Aorta (tissue), 5 donors: ENCODE data around the gene NCAM1. TPM values are rescaled to one million over a fixed set of nuclear protein-coding genes. Genes with fewer than 3 reads are reported as not detected.

Source experiments
- ATAC-seq: fragments of 200-7000 bp; cut with Tn5 transposase; one replicate; pipeline ENCODE4 v1.9.1; 2022; ENCODE audit warnings: moderate library complexity; ENCODE audit not compliant: low FRiP score
- DNase-seq, 2 donors: peaks; one replicate each; pipeline ENCODE4 v3.0.0-alpha.2; 2020
- H3K27ac ChIP-seq, 2 donors: one replicate each; pipeline ENCODE4 v1.5.1; 2013; ENCODE audit warnings: low read length in 2 of 2, mild to moderate bottlenecking in 2 of 2, moderate library complexity in 2 of 2, control low read depth in 1 of 2, inconsistent platforms in 1 of 2, low read depth in 1 of 2
- H3K27me3 ChIP-seq, 2 donors: one replicate each; pipeline ENCODE4 v1.6.1; 2013; ENCODE audit warnings: control low read depth in 1 of 2, low read length in 1 of 2, mild to moderate bottlenecking in 1 of 2, moderate library complexity in 1 of 2; ENCODE audit not compliant: insufficient read depth in 2 of 2, control insufficient read depth in 1 of 2
- H3K36me3 ChIP-seq, 2 donors: one replicate each; pipeline ENCODE4 v1.6.1; 2013; ENCODE audit warnings: control low read depth in 1 of 2, low read length in 1 of 2, mild to moderate bottlenecking in 1 of 2; ENCODE audit not compliant: insufficient read depth in 2 of 2, control insufficient read depth in 1 of 2
- H3K4me1 ChIP-seq, 2 donors: one replicate each; pipeline ENCODE4 v1.6.1; 2013; ENCODE audit warnings: low read length in 2 of 2, control low read depth in 1 of 2, mild to moderate bottlenecking in 1 of 2, moderate library complexity in 1 of 2; ENCODE audit not compliant: insufficient read depth in 2 of 2, control insufficient read depth in 1 of 2
- H3K4me3 ChIP-seq, 2 donors: one replicate each; pipeline ENCODE4 v1.5.1; 2013; ENCODE audit warnings: low read length in 2 of 2, control low read depth in 1 of 2, mild to moderate bottlenecking in 1 of 2
- H3K9me3 ChIP-seq: one replicate; pipeline ENCODE4 v1.6.1; 2013; ENCODE audit warnings: mild to moderate bottlenecking, low read length; ENCODE audit not compliant: control insufficient read depth
- WGBS, 2 donors: extraction: QIAGEN DNeasy Blood & Tissue Kit; methylation state at CpG; one replicate each; pipeline ENCODE4 v1.1.7; 2013; 5-methylcytosine and 5-hydroxymethylcytosine counted together
- intact Hi-C, 2 donors: fragments of 100-400 bp; cut with DNase I; formaldehyde crosslinking; loops; one replicate each; pipeline versions ENCODE4 v1.14.2 to v1.15.0; 2022
- polyA plus RNA-seq, 2 donors: library from polyadenylated mRNA; stranded (reverse); fragments of 200-250 nt; gene quantifications; one replicate each; pipeline ENCODE4 v1.2.3, GENCODE V29; 2013
- total RNA-seq, 2 donors: library from RNA; stranded (reverse); fragmentation: NEBNext Ultra II Directional; extraction: Animal tissue kit (Norgen Biotek cat#: 25700); gene quantifications; one replicate each; pipeline ENCODE4 v1.2.1, GENCODE V29; 2021
- donor health status: healthy with polysubstance abuse.
- donor health status: Bipolar disorder and iron deficiency.
- donor health status: DM: no; HTN: no; CAD: no.
- donor health status: DM: no; HTN: no; CAD: no.
- donor health status: DM: yes; HTN: yes; CAD: no.

NCAM1 gene
- total and polyA plus RNA-seq, 4 donors: 1.8 to 19.4 (median 6.1) TPM

DNA sequence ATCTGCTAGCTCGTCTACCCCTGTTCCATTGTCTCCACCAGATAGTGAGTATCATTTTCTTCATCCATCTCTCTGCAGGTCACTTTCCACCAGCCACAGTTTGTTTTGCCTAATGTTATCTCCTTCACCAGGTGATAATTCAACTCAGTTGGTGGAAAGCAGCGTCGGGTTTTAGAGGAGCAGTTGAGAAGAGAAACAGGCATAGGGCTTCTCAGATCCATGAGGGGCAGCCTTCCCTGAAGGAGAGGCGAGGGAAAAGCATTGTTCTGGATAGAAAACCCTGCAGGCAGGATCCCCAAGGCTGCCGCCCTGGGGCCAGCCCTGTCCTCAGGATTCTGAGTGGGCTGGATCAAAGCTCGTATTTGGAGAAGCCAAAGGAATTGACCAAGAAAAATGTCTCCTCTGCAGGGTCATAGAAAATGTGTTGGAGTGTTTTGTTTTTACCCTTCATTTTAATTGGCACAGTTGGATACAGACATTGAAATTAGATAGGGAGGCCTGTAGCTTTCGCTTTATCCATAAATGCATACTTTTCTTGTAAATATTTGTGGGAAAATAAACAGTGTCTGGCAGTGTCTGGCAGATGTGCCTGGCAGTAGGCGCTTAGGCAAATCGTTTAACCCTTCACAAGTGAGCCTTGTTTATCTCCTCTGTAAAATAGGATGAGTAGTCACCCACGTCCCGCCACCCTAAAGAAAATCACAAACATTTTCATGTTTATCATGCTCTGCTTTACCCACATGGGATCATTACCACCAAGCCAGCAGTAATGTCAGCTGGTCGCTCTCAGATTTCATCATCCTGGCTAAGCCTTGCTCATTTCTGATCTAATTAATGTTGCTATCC, 279.8 kb downstream of the NCAM1 start:
- DNase-seq (no peak), ATAC-seq (no peak)
- Histone ChIP-seq H3K27ac (no peak overlapping the region), H3K27me3 (no peaks in the 10 kb centered on the region), H3K9me3 (no peaks in the 10 kb centered on the region), H3K4me3 (no peak overlapping the region), H3K4me1 (no peaks in the 10 kb centered on the region), H3K36me3 (peaks cover 0 to 2% of the 10 kb centered on the region in 2 donors)
- intact Hi-C loops: no loop called here
- 86 to 93% methylated on average over 12 of the region's 12 CpGs for WGBS, 2 donors

DNA sequence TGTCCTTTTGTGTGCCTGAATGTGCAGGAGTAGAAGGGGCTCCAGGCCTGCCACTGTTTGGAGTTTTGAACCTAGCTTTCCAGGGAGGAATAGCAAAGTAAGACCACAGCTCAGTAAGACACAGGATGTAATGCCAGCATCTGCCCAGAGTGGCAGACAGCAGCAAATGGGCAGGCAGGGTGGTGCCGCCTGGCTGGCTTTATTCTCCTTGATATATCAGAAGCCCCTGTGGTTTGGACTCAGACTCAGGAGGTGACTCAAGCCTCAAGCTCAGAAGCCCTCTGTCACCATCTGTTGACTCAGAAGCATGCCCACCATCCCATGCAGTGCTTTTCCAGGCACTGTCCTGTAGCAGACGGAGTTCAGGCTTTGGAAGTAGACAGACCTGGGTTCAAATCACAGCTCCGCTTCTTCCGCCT, 280.4 kb downstream of the NCAM1 start:
- ATAC-seq (peak; percentile 5), DNase-seq (no peak)
- Histone ChIP-seq H3K4me1 (no peaks in the 10 kb centered on the region), H3K27me3 (no peaks in the 10 kb centered on the region), H3K36me3 (peaks cover 0 to 2% of the 10 kb centered on the region in 2 donors), H3K9me3 (no peaks in the 10 kb centered on the region), H3K27ac (no peak overlapping the region), H3K4me3 (no peak overlapping the region)
- intact Hi-C loops: no loop called here
- WGBS, 2 donors: 97 to 98% methylated on average over 4 of the region's 4 CpGs

DNA sequence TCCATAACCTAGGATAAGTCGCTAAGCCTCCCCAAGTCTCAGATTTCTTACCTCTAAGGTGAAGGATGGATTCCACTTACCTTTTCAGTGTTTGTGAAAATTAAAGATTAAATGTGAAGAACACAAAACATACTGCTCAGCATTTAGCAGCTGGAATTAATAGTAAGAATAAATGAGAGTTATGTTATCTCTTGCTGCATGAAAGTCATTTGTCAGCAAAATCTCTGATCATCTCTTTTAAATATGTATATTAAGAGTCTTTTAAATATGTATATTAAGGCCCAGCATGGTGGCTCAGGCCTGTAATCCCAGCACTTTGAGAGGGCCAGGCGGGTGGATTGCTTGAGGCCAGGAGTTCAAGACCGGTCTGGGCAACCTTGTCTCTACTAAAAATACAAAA, 280.8 kb downstream of the NCAM1 start:
- Histone ChIP-seq H3K4me3 (no peak overlapping the region), H3K4me1 (no peaks in the 10 kb centered on the region), H3K27ac (no peak overlapping the region), H3K27me3 (no peaks in the 10 kb centered on the region), H3K9me3 (no peaks in the 10 kb centered on the region), H3K36me3 (peaks cover 0 to 2% of the 10 kb centered on the region in 2 donors)
- no peak for ATAC-seq
- 97 to 98% methylated on average over 3 of the region's 3 CpGs for WGBS, 2 donors
- intact Hi-C loops: no loop called here
- DNase-seq: no peak

- intact Hi-C loops: no loop called here
- DNase-seq (peak in 1 of 2 donors; percentile 58), ATAC-seq (peak; percentile 57)
- Histone ChIP-seq H3K4me3 (peak overlapping the region in 1 of 2 donors; percentile 29), H3K4me1 (no peaks in the 10 kb centered on the region), H3K36me3 (peaks cover 0 to 2% of the 10 kb centered on the region in 2 donors), H3K9me3 (no peaks in the 10 kb centered on the region), H3K27ac (peak overlapping the region in 1 of 2 donors; percentile 94), H3K27me3 (no peaks in the 10 kb centered on the region)
- 9 to 30% methylated on average over 21 of the region's 21 CpGs for WGBS, 2 donors
Measured at GRCh38 chr11:113242767-113243397, 281.7 kb downstream of the NCAM1 start.

DNA sequence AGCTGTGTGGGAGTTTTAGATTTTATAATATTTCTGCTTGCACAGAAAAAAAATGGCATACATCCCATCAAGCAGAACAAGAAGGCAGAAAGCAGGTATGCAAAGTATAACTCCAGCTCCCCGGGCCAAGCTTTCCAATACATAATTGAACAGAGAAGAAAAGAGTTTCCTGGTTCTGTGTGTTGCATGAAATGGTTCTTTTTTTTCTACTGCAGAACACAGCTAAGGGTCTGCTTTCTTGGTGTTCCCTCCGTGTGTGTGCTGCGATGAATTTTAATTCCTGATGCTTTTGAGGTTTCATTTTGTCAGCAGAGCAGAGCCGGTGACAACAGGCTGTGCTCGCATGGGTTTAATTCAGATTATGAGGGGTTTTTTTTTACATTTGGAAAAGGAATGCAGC, 282.5 kb downstream of the NCAM1 start:
- Histone ChIP-seq H3K27ac (no peak overlapping the region), H3K4me3 (no peak overlapping the region), H3K4me1 (no peaks in the 10 kb centered on the region), H3K27me3 (no peaks in the 10 kb centered on the region), H3K36me3 (peaks cover 0 to under 1% of the 10 kb centered on the region in 2 donors), H3K9me3 (no peaks in the 10 kb centered on the region)
- no peak for DNase-seq
- 77 to 82% methylated on average over 5 of the region's 5 CpGs for WGBS, 2 donors
- ATAC-seq: no peak
- intact Hi-C loops: no loop called here

GRCh38 chr11:113245216-113245615, 284.0 kb downstream of the NCAM1 start:
- Histone ChIP-seq H3K27ac (no peak overlapping the region), H3K36me3 (no peaks in the 10 kb centered on the region), H3K4me3 (no peak overlapping the region), H3K4me1 (no peaks in the 10 kb centered on the region), H3K9me3 (no peaks in the 10 kb centered on the region), H3K27me3 (no peaks in the 10 kb centered on the region)
- no peak for ATAC-seq
- intact Hi-C loops: no loop called here
- WGBS, 2 donors: 83 to 92% methylated on average over 7 of the region's 7 CpGs
- no peak for DNase-seq

GRCh38 chr11:113247221-113247620, 286.0 kb downstream of the NCAM1 start:
- Histone ChIP-seq H3K27me3 (no peaks in the 10 kb centered on the region), H3K4me1 (no peaks in the 10 kb centered on the region), H3K27ac (no peak overlapping the region), H3K36me3 (no peaks in the 10 kb centered on the region), H3K9me3 (no peaks in the 10 kb centered on the region), H3K4me3 (no peak overlapping the region)
- no peak for DNase-seq
- intact Hi-C loops: no loop called here
- WGBS, 2 donors: 74 to 82% methylated on average over 8 of the region's 8 CpGs
- ATAC-seq: no peak

DNA sequence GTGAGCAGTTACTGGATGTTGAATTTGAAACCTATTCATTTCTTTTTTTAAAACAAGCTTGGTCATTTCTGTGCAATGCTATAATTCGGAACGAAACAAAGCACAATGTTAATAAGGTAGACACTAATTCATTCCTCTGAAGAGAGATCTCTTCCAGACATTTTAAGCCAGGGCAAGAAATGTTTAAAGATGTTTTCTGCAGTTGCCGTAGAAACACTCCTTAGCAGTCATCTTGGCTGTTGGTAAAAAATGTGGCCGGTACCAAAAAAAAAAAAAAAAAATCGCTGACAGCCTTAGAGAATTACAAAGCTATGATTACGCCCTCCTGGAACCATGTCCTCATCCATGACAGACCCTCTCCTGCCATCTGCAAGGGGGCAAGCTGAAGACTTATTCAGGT, 286.7 kb downstream of the NCAM1 start:
- DNase-seq (no peak), ATAC-seq (no peak)
- H3K36me3 ChIP-seq: no peaks in the 10 kb centered on the region
- 23 to 27% methylated on average over 6 of the region's 6 CpGs for WGBS, 2 donors
- no peaks in the 10 kb centered on the region for H3K27me3 ChIP-seq
- no peak overlapping the region for H3K4me3 ChIP-seq
- H3K4me1 ChIP-seq: no peaks in the 10 kb centered on the region
- H3K27ac ChIP-seq: no peak overlapping the region
- no peaks in the 10 kb centered on the region for H3K9me3 ChIP-seq
- intact Hi-C loops: no loop called here
